K562 (cell line): ENCODE measurements around the gene ORM1. TPM values are rescaled to one million over a fixed set of nuclear protein-coding genes. Genes with fewer than 3 reads are reported as not detected.

ENCODE experiments used
- ATAC-seq: fragments of 200-7000 bp; cut with Tn5 transposase; 3 replicates; pipeline ENCODE4 v1.9.1; 2020; ENCODE audit warnings: moderate library complexity
- BruUV-seq: library from RNA; stranded (reverse); fragments of 400-500 nt; replicated peaks from 2 replicates; lab custom pipeline; 2021; lab: Mats Ljungman, UMichigan
- CTCF ChIA-PET: fragments of 300-600 bp; formaldehyde crosslinking; extraction: SDS; loops from one replicate; lab custom pipeline; 2021; ENCODE audit warnings: low intra/inter-chr PET ratio; lab: Yijun Ruan, JAX
- POLR2A ChIA-PET: fragments of 300-600, 350-650 bp; sonication (Branson Sonifier 250); formaldehyde crosslinking; extraction: SDS; loops from one replicate; lab custom pipeline; 2021; ENCODE audit warnings: antibody characterized with exemption, inconsistent platforms; lab: Yijun Ruan, JAX
- DNase-seq, 4 experiments: peaks; one replicate each; pipeline versions ENCODE4 v3.0.0 to v3.0.0-alpha.2; 2011 to 2018; ENCODE audit warnings: low spot score in 3 of 4, mixed read lengths in 3 of 4; ENCODE audit errors: extremely low read depth in 1 of 4
- FAIRE-seq: peaks from 2 replicates; lab custom pipeline; 2011; peaks lifted over from hg19 to GRCh38; lab: Jason Lieb, UNC
- H2AFZ ChIP-seq: 2 replicates; pipeline ENCODE4 v1.6.0; 2011; ENCODE audit warnings: low read depth, low read length, control low read depth, inconsistent platforms
- H3K27ac ChIP-seq: fragments of 200-600 bp; 3 replicates; pipeline ENCODE4 v1.8.0; 2011; ENCODE audit warnings: low read depth, mild to moderate bottlenecking, control low read depth, inconsistent platforms, low read length, moderate library complexity, mixed read lengths; ENCODE audit errors: extremely low read depth
- H3K27me3 ChIP-seq, 2 experiments: fragments of 300-600 bp in 1 of 2; 2 replicates in 1 of 2; 3 replicates in 1 of 2; pipeline versions ENCODE4 v1.6.0 to v1.8.0; 2011; ENCODE audit warnings: inconsistent platforms in 2 of 2, low read length in 2 of 2, mild to moderate bottlenecking in 1 of 2, mixed read lengths in 1 of 2, moderate library complexity in 1 of 2; ENCODE audit not compliant: control insufficient read depth in 2 of 2, insufficient read depth in 2 of 2
- H3K36me3 ChIP-seq: fragments of 300-600 bp; 3 replicates; pipeline ENCODE4 v1.8.0; 2011; ENCODE audit warnings: mild to moderate bottlenecking, low read length, inconsistent platforms; ENCODE audit not compliant: control insufficient read depth, insufficient read depth
- H3K4me1 ChIP-seq, 2 experiments: fragments of 200-600 bp in 1 of 2; replicated peaks in 1 of 2; 2 replicates in 1 of 2; 3 replicates in 1 of 2; pipeline versions ENCODE4 v1.5.1 to v1.8.0; 2011; ENCODE audit warnings: inconsistent platforms in 2 of 2, low read length in 2 of 2, mild to moderate bottlenecking in 1 of 2, mixed read lengths in 1 of 2, moderate library complexity in 1 of 2; ENCODE audit not compliant: control insufficient read depth in 2 of 2, insufficient read depth in 2 of 2
- H3K4me2 ChIP-seq: 2 replicates; pipeline ENCODE4 v1.6.1; 2011; ENCODE audit warnings: low read length, control low read depth, inconsistent platforms, mixed read lengths; ENCODE audit not compliant: insufficient read depth
- H3K4me3 ChIP-seq: fragments of 200-600 bp; sonication (generic), shearing (Covaris generic); 2 replicates; pipeline ENCODE4 v1.5.1; 2016; ENCODE audit warnings: control low read depth, inconsistent platforms
- H3K79me2 ChIP-seq: fragments of 200-600 bp; 3 replicates; pipeline ENCODE4 v1.8.0; 2011; ENCODE audit warnings: low read length, inconsistent platforms; ENCODE audit not compliant: control insufficient read depth, insufficient read depth
- H3K9ac ChIP-seq, 2 experiments: 2 replicates each; pipeline versions ENCODE4 v1.6.0 to v1.6.1; 2011; ENCODE audit warnings: low read depth in 2 of 2, low read length in 2 of 2, control low read depth in 1 of 2, inconsistent platforms in 1 of 2, mild to moderate bottlenecking in 1 of 2, mixed read lengths in 1 of 2; ENCODE audit not compliant: insufficient read depth in 1 of 2
- H3K9me1 ChIP-seq: one replicate; pipeline ENCODE4 v1.6.0; 2011; ENCODE audit warnings: inconsistent platforms, mild to moderate bottlenecking, low read length, moderate library complexity; ENCODE audit not compliant: control insufficient read depth, insufficient read depth
- H3K9me3 ChIP-seq: replicated peaks from 2 replicates; pipeline ENCODE4 v1.5.1; 2011; ENCODE audit warnings: low read depth, low read length, inconsistent platforms; ENCODE audit not compliant: control insufficient read depth, insufficient read depth
- H4K20me1 ChIP-seq: replicated peaks from 2 replicates; pipeline ENCODE4 v1.6.1; 2011; ENCODE audit warnings: low read length, inconsistent platforms, mixed read lengths; ENCODE audit not compliant: control insufficient read depth, insufficient read depth
- ETV5 ChIP-seq: sonication (generic); formaldehyde crosslinking; IDR thresholded peaks from 2 replicates; pipeline ENCODE4 v1.4.0; 2020; ENCODE audit warnings: low read depth, mild to moderate bottlenecking, missing genetic modification reagents
- NONO ChIP-seq, 2 experiments: fragments of 200-400 bp in 1 of 2; fragments of 450-650 bp in 1 of 2; formaldehyde crosslinking in 1 of 2; IDR thresholded peaks; 2 replicates each; pipeline ENCODE4 v1.6.1; 2017; ENCODE audit warnings: low read depth in 2 of 2, mild to moderate bottlenecking in 2 of 2, moderate library complexity in 2 of 2, low read length in 1 of 2
- STAT5B ChIP-seq: fragments of 250-450 bp; sonication (Bioruptor Pico); IDR thresholded peaks from 2 replicates; pipeline ENCODE4 v1.8.0; 2021; ENCODE audit warnings: mild to moderate bottlenecking, inconsistent platforms
- WGBS: fragments of 100-300 bp; shearing (Covaris generic); methylation state at CpG from one replicate; pipeline ENCODE4 v1.1.6; 2016; ENCODE audit warnings: low coverage, mixed read lengths; ENCODE audit not compliant: insufficient coverage; ENCODE audit errors: missing lambda C conversion rate; 5-methylcytosine and 5-hydroxymethylcytosine counted together
- in situ Hi-C: fragments of 300-500 bp; cut with MboI; formaldehyde crosslinking; loops from 4 replicates; pipeline ENCODE4 v1.15.0; 2018; ENCODE audit warnings: inconsistent platforms, mixed read lengths
- intact Hi-C: fragments of 100-400 bp; cut with micrococcal nuclease; formaldehyde crosslinking; loops from 2 replicates; pipeline ENCODE4 v1.14.2; 2022
- polyA plus RNA-seq, 8 experiments: library from polyadenylated mRNA; depleted of rRNA in 4 of 8; stranded (reverse) in 5 of 8; unstranded in 3 of 8; fragments of >200 nt; fragmentation: Nextera tagmentation in 2 of 8; fragmentation: Illumina TruSeq in 1 of 8; extraction: Ambion mirVana in 2 of 8; extraction: Trizol in 1 of 8; gene quantifications; 2 replicates each; pipeline versions ENCODE4 v1.2.1 to v1.2.3, GENCODE V29; 2011 to 2014; ENCODE audit warnings: inconsistent platforms in 1 of 8, missing spikeins in 1 of 8
- total RNA-seq, 7 experiments: library from RNA; depleted of rRNA in 6 of 7; stranded (reverse); fragments of >200 nt in 6 of 7; fragmentation: Illumina TruSeq in 2 of 7; extraction: Trizol in 2 of 7; gene quantifications; 2 replicates each; pipeline versions ENCODE4 v1.2.1 to v1.2.3, GENCODE V29; 2011 to 2021; ENCODE audit warnings: low replicate concordance in 1 of 7

ORM1 gene
- total and polyA plus RNA-seq, 9 of the 15 experiments (the other 6 are each of a cell fraction or from before 2014, with no cell fraction given) = 2.9 TPM; not detected in 8

- Histone ChIP-seq H3K36me3 (no peaks in the 10 kb centered on the region), H3K9me3 (no peaks in the 10 kb centered on the region), H3K27ac (no peak overlapping the region), H3K9ac (no peak overlapping the region), H3K4me3 (no peak overlapping the region), H3K79me2 (no peaks in the 10 kb centered on the region), H3K4me1 (peaks cover 0 to 4% of the 10 kb centered on the region in 2 experiments; a peak in 2 of 5 replicates), H3K27me3 (peaks cover 0 to 47% of the 10 kb centered on the region in 2 experiments; a peak in 2 of 5 replicates), H4K20me1 (peaks cover 6% of the 10 kb centered on the region; the same call in 1 of the 2 replicates), H3K9me1 (no peaks in the 10 kb centered on the region), H3K4me2 (no peak overlapping the region), H2AFZ (no peak overlapping the region)
- DNase-seq = no peak
- ATAC-seq = no peak
- WGBS = 3% methylated on average over 15 of the region's 15 CpGs
- in situ Hi-C loops = loop anchor here (10.0 kb wide), 3 partner anchors 133 to 603 kb away; partner anchors contain the start of gene COL27A1
- BruUV-seq = no TSS peak
- no peak for TF ChIP-seq STAT5B (CRISPR knock-in tag)
- TF ChIP-seq ETV5 (CRISPR knock-in tag) = no peak
- ChIA-PET POLR2A (interaction anchor here (1.0 kb wide), 1 partner anchor 26 kb away, joined by 3 read pairs; no protein-coding TSS in a partner anchor), CTCF (no interaction called here)
- no peak for FAIRE-seq
- intact Hi-C loops = no loop called here
These were observed 35.1 kb upstream of the ORM1 start for GRCh38 chr9:114287763-114288192.

GRCh38 chr9:114288193-114289091, 34.5 kb upstream of the ORM1 start:
- TF ChIP-seq NONO (IDR thresholded peaks at IDR 0.05; ENCODE audit: low read depth in 2 of 2, low read length in 1 of 2) = no peak
- H4K20me1 ChIP-seq = peaks cover 6% of the 10 kb centered on the region; the same call in 1 of the 2 replicates
- H3K9ac ChIP-seq = no peak overlapping the region
- 6% methylated on average over 19 of the region's 23 CpGs for WGBS
- no peaks in the 10 kb centered on the region for H3K79me2 ChIP-seq
- intact Hi-C loops (no loop called here), in situ Hi-C loops (loop anchor here (10.0 kb wide), 3 partner anchors 134 to 604 kb away; partner anchors contain the start of gene COL27A1)
- peaks cover 0 to 4% of the 10 kb centered on the region in 2 experiments; a peak in 2 of 5 replicates for H3K4me1 ChIP-seq
- peaks cover 0 to 45% of the 10 kb centered on the region in 2 experiments; a peak in 2 of 5 replicates for H3K27me3 ChIP-seq
- FAIRE-seq (no peak), ATAC-seq (no peak), DNase-seq (no peak)
- H3K4me2 ChIP-seq = no peak overlapping the region
- H3K9me3 ChIP-seq = no peaks in the 10 kb centered on the region
- no peaks in the 10 kb centered on the region for H3K9me1 ChIP-seq
- H3K36me3 ChIP-seq = no peaks in the 10 kb centered on the region
- ChIA-PET POLR2A (interaction anchor here (0.6 to 1.0 kb wide), 2 partner anchors 27 to 399 kb away, joined by 3 read pairs; no protein-coding TSS in a partner anchor), CTCF (no interaction called here)
- H3K27ac ChIP-seq = no peak overlapping the region
- no TSS peak for BruUV-seq
- H3K4me3 ChIP-seq = no peak overlapping the region
- H2AFZ ChIP-seq = no peak overlapping the region
